ENCODE results near the gene ERC2. TPM values are rescaled to one million over a fixed set of nuclear protein-coding genes. Genes with fewer than 3 reads are reported as not detected.

The ERC2 gene
- total RNA-seq, 1 donor from 2014 or later: 0.53 TPM

- no peak for DNase-seq (ENCODE audit: low read depth, low spot score)
Observed at GRCh38 chr3:55570271-55570711, 898.0 kb downstream of the ERC2 start.

- DNase-seq (ENCODE audit: low read depth, low spot score): no peak
Observed at GRCh38 chr3:55569033-55569599, 899.2 kb downstream of the ERC2 start.

- no peak for DNase-seq (ENCODE audit: low read depth, low spot score)
Observed at GRCh38 chr3:55567615-55568014, 900.7 kb downstream of the ERC2 start.

- no peak for DNase-seq (ENCODE audit: low read depth, low spot score)
Observed at GRCh38 chr3:55567121-55567520, 901.1 kb downstream of the ERC2 start.

- no peak for DNase-seq (ENCODE audit: low read depth, low spot score)
Observed at GRCh38 chr3:55565521-55565920, 902.7 kb downstream of the ERC2 start.

- DNase-seq (ENCODE audit: low read depth, low spot score): no peak
Observed at GRCh38 chr3:55564726-55565125, 903.5 kb downstream of the ERC2 start.

GRCh38 chr3:55562700-55563099 is 905.6 kb downstream of the ERC2 start:
- DNase-seq (ENCODE audit: low read depth, low spot score): no peak

- DNase-seq (ENCODE audit: low read depth, low spot score): no peak
Observed at GRCh38 chr3:55559500-55560423, 908.5 kb downstream of the ERC2 start.

- no peak for DNase-seq (ENCODE audit: low read depth, low spot score)
Observed at GRCh38 chr3:55558316-55558715, 910.0 kb downstream of the ERC2 start.

GRCh38 chr3:55557549-55557948 is 910.7 kb downstream of the ERC2 start:
- DNase-seq (ENCODE audit: low read depth, low spot score): no peak

GRCh38 chr3:55556619-55557537 is 911.4 kb downstream of the ERC2 start:
- no peak for DNase-seq (ENCODE audit: low read depth, low spot score)

GRCh38 chr3:55555873-55556618 is 912.2 kb downstream of the ERC2 start:
- DNase-seq (ENCODE audit: low read depth, low spot score): no peak

- DNase-seq (ENCODE audit: low read depth, low spot score): no peak
Observed at GRCh38 chr3:55554634-55555425, 913.4 kb downstream of the ERC2 start.

- DNase-seq (ENCODE audit: low read depth, low spot score): no peak
Observed at GRCh38 chr3:55551644-55552043, 916.6 kb downstream of the ERC2 start.

GRCh38 chr3:55549177-55549576 is 919.1 kb downstream of the ERC2 start:
- DNase-seq (ENCODE audit: low read depth, low spot score): no peak

- no peak for DNase-seq (ENCODE audit: low read depth, low spot score)
Observed at GRCh38 chr3:55546866-55547669, 921.2 kb downstream of the ERC2 start.

GRCh38 chr3:55545995-55546394 is 922.3 kb downstream of the ERC2 start:
- no peak for DNase-seq (ENCODE audit: low read depth, low spot score)

- DNase-seq (ENCODE audit: low read depth, low spot score): no peak
Observed at GRCh38 chr3:55544219-55544618, 924.0 kb downstream of the ERC2 start.

- DNase-seq (ENCODE audit: low read depth, low spot score): no peak
Observed at GRCh38 chr3:55543181-55543614, 925.1 kb downstream of the ERC2 start.
